ENCODE measurements around the gene DYRK1A. TPM values are rescaled to one million over a fixed set of nuclear protein-coding genes. Genes with fewer than 3 reads are reported as not detected.

The DYRK1A gene
- total RNA-seq, 1 experiment from 2014 or later, result 49.3 TPM

GRCh38 chr21:37505963-37506362, 139.4 kb downstream of the DYRK1A start:
- no peak overlapping the region for H3K4me2 ChIP-seq (ENCODE audit: low read length)
- no peak for DNase-seq (ENCODE audit: low read depth, low spot score)
- CTCF ChIA-PET, result no interaction called here
- H3K9me3 ChIP-seq (ENCODE audit: control insufficient read depth in 1 of 2, insufficient read depth in 1 of 2, low read depth in 1 of 2, low read length in 2 of 2), result no peaks in the 10 kb centered on the region
- peaks cover 14 to 31% of the 10 kb centered on the region in 2 experiments for H3K36me3 ChIP-seq (ENCODE audit: control insufficient read depth in 1 of 2, insufficient read depth in 2 of 2, low read length in 2 of 2)
- H3K79me2 ChIP-seq (ENCODE audit: insufficient read depth, low read length), result peaks cover 32% of the 10 kb centered on the region
- no peaks in the 10 kb centered on the region for H3K4me1 ChIP-seq (ENCODE audit: control insufficient read depth in 1 of 2, insufficient read depth in 2 of 2, low read length in 2 of 2)
- H3K9me2 ChIP-seq (ENCODE audit: insufficient read depth), result no peaks in the 10 kb centered on the region
- no peak for ATAC-seq
- H4K20me1 ChIP-seq (ENCODE audit: insufficient read depth), result no peaks in the 10 kb centered on the region
- RAD21 ChIA-PET (ENCODE audit: low non-redundant PET in 1 of 2, low total read pairs in 2 of 2, uncharacterized antibody in 2 of 2, unreplicated experiment in 2 of 2), result no interaction called here
- H2AFZ ChIP-seq (ENCODE audit: low read depth, low read length, poor library complexity, severe bottlenecking), result no peak overlapping the region
- no peak overlapping the region for H3K4me3 ChIP-seq (replicated peaks in 1 of 2; ENCODE audit: low read depth in 1 of 2, low read length in 2 of 2)
- intact Hi-C loops (cut with micrococcal nuclease), result no loop called here
- no peak overlapping the region for H3K9ac ChIP-seq (ENCODE audit: low read length)
- H3K27ac ChIP-seq (ENCODE audit: low read depth, low read length), result no peak overlapping the region
- H3K27me3 ChIP-seq (ENCODE audit: insufficient read depth, low read length), result no peaks in the 10 kb centered on the region
- BruUV-seq (replicated peaks), result no TSS peak
- TF ChIP-seq MAX (IDR thresholded peaks at IDR 0.05), result no peak
- no peak for TF ChIP-seq YY1 (IDR thresholded peaks at IDR 0.05; ENCODE audit: extremely low read depth, insufficient replicate concordance, low read depth, low read length)
- TF ChIP-seq ATF3 (IDR thresholded peaks at IDR 0.05), result no peak
- TF ChIP-seq SP1 (IDR thresholded peaks at IDR 0.05; ENCODE audit: low read depth), result no peak
- TF ChIP-seq CBX3 (IDR thresholded peaks at IDR 0.05; ENCODE audit: low read depth), result no peak
- no peak for TF ChIP-seq ZBTB33 (IDR thresholded peaks at IDR 0.05; ENCODE audit: extremely low read depth, insufficient replicate concordance, low read length)
- no peak for TF ChIP-seq ELF1 (IDR thresholded peaks at IDR 0.05; ENCODE audit: borderline replicate concordance, low read depth)
- TF ChIP-seq POLR2AphosphoS5 (IDR thresholded peaks at IDR 0.05; ENCODE audit: low read depth, low read length), result no peak
- no peak for TF ChIP-seq CTCF (IDR thresholded peaks at IDR 0.05 in 2 of 3, conservative IDR thresholded peaks at IDR 0.05 in 1 of 3; ENCODE audit: borderline replicate concordance in 1 of 3, insufficient read depth in 1 of 3, low read depth in 2 of 3, low read length in 2 of 3)
- TF ChIP-seq ZFX (IDR thresholded peaks at IDR 0.05), result no peak
- TF ChIP-seq EZH2 (IDR thresholded peaks at IDR 0.05), result no peak
- TF ChIP-seq JUND (IDR thresholded peaks at IDR 0.05), result no peak
- no peak for TF ChIP-seq TCF7L2 (IDR thresholded peaks at IDR 0.05; ENCODE audit: borderline replicate concordance, extremely low read depth, insufficient read depth, insufficient read length)
- no peak for TF ChIP-seq SRF (IDR thresholded peaks at IDR 0.05; ENCODE audit: low read depth)
- TF ChIP-seq EGR1 (IDR thresholded peaks at IDR 0.05; ENCODE audit: low read depth), result no peak
- TF ChIP-seq POLR2A (IDR thresholded peaks at IDR 0.05; ENCODE audit: borderline replicate concordance, extremely low read depth, insufficient read depth, insufficient read length), result no peak
- TF ChIP-seq CEBPB (IDR thresholded peaks at IDR 0.05; ENCODE audit: low read depth), result no peak
- TF ChIP-seq SIN3A (IDR thresholded peaks at IDR 0.05; ENCODE audit: low read depth), result no peak
- TF ChIP-seq REST (IDR thresholded peaks at IDR 0.05; ENCODE audit: low read depth), result no peak
- POLR2A ChIA-PET, result no interaction called here
